Stimulated activated CD4-positive, alpha-beta T cell treated with anti-CD3 and anti-CD28 coated beads, Interleukin-15, amount 100 ng/mL, for 24 hours (primary cell): ENCODE data around the gene MZT1.
"Not testable (repeated sequence)": the region's sequence is repeated elsewhere in the genome, so short reads cannot be mapped to it uniquely, and the experiment has no call there.

Experiments
- DNase-seq: peaks from one replicate; pipeline ENCODE4 v3.0.0-alpha.2; 2020

The MZT1 gene, protein sequence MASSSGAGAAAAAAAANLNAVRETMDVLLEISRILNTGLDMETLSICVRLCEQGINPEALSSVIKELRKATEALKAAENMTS

DNA sequence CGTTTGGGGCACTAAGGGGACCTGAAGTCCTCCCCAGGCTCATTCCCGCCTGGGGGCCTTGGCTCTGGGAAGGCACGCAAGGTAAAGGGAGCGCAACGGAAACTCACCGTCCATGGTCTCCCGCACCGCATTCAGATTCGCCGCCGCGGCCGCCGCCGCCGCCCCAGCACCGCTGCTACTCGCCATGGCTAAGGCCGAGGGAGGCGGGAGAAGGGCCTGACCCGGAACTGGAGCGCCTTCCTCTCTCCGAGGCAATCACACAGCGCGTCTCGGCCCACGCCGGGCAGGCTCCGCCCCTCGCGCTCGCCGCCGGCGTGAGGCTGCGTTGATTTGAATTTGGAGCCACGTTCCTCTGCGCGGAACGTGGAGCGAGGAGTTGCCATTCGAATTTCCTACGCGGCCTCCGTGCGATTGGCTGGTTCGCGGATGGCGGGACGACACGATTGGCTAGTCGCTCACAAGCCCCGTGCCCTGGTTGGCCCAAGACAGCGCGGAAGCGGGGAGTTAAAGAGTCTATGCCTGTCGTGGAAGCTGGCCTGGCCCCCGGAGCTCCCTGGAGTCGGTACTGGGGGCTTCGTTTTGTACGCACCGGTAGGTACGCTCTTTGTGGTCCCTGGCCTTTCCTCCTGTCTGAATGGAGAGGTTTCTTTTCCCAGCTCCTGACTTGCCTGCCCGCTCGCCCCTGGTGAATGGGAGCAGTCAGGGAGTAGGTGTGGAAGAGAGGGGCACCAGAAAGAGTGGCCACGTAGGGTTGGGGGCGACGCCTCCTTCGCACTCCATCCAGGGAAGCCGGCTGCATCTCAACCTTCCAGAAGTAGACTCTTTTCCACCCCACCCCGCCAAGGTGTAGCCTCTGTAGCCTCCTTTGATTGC, at the start of gene MZT1, which contains the start of gene BORA:
Gene MZT1, minus strand, starts transcription at position 213 of the 873 bp plus-strand sequence. Its CDS starts 27 bp downstream, at position 186.
Gene BORA, plus strand, starts transcription at position 507 of the 873 bp plus-strand sequence. CDS start 1,018 bp downstream, outside the sequence.
- DNase-seq, result peak; percentile 96

DNA sequence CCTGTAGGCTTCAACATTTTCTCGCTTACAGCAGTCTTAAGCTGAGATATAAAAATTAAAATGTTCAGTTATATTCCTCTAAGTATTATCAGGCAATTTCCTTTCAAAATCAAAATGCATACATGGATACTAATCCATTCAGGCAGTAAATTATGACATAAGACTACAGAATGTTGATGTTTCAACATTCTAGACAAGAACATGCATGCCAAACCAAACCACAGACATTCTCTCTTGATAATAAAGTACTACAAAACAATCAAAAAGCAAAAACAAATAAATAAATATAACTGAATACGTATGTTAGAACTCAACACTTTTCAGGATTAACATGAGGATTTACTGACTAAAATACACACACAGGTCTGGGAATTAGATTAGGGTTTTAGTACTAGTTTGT, 46.6 kb upstream of the MZT1 start:
- no peak for DNase-seq

DNA sequence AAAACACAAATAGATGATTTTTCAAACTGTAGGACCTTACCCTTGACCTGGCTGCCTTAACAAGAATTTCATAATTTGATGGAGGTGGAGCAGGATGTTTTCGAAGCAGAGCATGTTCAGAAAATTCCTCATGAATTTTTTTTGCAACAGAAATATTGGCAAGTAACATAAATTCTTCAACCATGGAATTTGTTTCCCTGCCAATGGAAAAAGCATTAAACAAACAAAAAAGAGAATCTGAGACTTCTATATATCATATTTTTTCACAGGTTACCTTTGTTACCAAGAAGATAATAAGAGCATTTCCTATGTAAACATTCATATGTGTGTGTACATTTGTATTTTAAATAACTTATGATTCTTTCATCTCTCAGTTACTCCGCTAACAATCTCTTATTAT, 36.0 kb upstream of the MZT1 start:
- no peak for DNase-seq

DNA sequence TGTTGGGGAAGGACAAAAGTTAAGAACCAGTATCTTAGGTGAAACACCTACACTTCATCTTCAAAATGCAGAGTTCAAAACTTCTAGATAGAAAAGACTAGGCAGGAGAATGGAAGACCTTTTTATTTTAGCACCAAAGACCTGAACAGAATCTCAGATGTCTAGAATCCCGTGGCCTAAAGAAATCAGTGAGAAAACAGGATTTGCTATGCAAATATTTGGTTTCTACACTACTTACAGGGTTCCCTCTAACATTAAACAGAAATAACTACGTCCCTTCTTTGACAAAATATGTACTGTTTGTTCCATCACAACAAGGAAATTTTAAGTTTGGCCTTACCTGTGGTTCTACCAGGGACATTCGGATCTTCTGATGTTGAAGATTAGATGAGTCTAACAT, 32.8 kb upstream of the MZT1 start:
- no peak for DNase-seq

DNA sequence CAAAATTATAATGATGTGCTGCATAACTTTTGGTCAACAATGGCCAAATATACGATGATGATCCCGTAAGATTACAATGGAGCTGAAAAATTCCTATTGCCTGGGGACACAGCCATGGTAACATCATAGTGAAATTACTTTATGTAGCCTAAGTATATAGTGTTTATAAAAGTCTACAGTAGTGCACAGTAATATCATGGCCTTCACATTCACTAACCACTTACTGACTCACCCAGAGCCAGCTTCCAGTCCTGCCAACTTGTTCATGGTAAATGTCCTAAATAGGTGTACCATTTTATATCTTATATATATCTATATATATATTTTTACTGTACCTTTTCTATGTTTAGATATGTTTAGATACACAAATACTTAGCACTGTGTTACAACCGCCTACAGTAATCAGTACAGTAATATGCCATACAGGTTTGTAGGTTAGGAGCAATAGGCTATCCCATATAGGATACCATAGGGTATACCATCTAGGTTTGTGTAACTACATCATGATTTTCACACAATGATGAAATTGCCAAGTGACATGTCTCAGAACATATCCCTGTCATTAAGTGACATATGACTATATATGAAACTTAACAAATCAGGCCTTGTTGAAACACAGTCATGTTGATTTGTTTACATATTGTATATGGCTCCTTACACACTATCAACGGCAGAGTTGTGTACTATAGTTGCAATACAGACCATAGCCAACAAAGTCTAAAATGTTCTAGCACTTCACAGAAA, 30.5 kb upstream of the MZT1 start:
- no peak for DNase-seq

DNA sequence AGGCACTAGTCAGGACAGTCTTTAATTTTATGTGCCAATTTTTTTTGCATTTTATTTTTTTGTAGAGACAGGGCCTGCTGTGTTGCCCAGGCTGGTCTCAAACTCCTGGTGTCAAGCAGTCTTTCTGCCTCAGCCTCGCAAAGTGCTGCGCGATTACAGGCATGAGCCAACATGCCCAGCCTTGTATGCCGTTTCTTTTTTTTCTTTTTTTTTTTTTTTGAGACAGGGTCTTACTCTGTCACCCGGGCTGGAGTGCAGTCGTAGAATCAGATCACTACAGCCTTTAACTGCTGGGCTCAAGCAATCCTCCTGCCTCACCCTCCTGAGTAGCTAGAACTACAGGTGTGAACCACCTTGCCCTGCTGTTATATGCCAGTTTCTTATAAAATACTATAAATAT, 26.7 kb upstream of the MZT1 start:
- no peak for DNase-seq

DNA sequence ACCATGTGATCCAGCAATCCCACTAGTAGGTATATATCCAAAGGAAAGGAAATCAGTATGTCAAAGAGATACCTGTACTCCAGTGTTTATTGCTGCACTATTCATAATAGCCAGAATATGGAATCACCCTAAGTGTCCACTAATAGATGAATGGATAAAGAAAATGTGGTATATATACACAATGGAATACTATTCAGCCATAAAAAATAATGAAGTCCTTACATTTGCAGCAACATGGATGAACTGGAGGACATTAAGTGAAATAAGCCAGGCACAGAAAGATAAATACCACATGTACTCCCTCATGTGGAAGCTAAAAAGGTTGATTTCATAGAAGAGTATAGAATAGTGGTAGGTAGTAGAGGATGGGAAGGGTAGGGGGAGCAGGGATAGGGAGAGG, 23.8 kb upstream of the MZT1 start:
- no peak for DNase-seq

DNA sequence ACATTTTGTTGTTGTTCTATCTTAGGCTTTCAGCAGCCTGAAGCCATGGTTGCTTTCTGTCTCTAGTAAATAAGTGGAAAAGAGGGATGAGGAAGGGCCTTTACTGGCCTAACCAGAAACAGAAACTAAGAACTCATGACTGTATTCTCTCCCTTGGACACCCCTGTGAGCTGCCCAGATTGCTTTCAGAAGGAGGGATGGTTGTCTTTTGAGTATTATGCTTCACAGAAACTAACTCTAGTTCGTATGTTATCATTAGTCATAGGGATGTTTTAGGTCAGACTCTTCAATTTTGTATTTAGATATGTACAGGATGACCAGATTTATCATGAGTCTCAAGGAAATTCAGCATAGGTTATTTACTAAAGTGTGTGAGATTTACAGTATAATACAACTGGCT, 17.8 kb upstream of the MZT1 start:
- no peak for DNase-seq

DNA sequence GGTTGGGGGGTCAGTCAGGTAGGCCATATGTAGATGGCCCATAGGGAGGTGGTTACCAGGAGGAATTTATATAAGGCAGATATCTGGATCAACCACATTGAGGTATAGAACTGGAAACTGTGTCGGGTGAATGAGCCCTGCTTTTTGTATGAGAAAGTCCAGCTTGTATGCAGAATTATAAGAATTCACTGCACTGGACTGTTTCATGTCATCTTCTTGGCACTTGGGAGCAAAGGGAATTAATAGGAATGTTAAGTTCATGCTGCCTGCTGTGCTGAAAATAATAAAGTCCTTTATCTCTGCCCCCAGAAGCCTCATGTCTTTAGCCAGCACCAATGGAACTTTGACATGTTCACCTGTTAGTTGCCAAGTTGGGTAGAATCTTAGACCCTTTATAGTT, 12.6 kb upstream of the MZT1 start:
- no peak for DNase-seq

DNA sequence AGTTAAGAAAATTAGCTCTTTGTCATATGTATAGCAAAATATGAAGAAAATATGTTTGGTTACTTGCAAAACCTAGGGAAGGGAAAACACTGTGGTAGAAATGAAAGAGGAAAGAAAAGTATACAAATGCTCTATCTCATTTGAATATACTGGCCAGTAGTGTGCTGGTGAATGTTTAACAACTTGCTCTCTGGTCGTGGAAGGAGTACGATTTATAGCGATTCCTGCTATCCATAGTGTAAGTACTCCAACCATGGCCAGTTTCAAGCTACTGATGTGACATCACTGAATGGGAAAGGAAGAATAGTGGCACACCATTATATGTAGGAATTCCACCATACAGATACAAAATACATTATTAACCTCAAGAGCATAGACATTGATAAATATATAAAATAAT, 9.6 kb upstream of the MZT1 start:
- no peak for DNase-seq

DNA sequence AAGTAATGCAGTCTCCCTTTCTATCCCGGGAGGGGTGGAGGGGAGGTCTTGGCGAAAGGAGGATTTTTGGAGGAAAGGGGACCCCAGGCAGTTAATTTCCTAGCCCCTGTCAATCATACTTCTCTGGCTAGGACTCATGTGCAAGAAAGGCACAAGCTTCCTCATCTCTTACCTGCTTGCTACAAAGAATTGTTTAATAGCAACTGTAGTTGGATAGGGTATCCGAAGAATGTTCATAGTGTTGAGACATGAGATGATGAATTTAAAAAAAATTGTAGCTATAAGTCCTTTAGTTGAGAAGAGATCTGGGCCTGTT, 819 bp upstream of the MZT1 start:
- DNase-seq, result no peak

DNA sequence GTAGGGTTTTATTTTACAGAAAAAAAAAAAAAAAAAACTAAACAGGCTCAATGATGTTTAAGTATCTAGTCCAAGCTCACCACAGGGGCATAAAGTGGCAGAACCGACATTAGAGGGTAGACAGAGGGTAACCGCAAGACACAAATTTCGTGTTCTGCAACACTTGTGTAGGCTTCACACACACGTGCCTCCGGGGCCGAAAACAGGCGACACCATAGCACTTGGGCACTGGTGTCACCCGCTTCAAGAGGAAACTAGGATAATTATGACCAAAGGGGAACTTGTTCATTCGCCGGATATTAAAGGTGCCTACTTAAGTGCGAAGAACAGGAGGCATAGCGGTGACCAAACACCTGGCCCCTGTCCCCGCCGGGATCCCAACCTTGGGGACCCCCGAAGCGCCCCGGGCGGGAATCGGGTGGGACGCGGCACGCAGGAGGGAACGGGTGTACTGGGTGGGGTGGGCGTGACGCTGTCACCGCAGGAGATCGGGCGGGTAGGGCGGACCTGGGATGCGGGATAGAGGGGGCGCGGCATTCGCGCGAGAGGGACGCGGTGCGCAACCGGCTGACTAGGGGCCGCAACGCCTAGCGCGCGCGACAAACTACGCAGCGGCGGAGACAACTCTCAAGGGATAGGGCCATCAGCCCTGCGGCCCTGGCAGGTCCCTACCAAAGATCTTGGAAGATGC, 558 bp downstream of the MZT1 start:
- peak; percentile 70 for DNase-seq

DNA sequence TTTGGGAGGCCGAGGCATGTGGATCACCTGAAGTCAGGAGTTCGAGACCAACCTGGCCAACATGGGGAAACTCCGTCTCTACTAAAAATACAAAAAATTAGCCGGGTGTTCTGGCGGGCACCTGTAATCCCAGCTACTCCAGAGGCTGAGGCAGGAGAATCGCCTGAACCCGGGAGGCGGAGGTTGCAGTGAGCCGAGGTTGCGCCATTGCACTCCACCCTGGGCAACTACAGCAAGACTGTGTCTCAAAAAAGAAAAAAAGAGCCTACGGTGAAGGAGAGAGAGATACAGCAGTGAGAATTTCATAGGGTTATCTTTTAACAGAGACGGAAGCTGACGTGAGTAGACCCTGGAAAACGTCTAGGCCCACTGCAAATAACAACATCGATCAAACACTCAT, 1.2 kb downstream of the MZT1 start:
- DNase-seq, result not testable (repeated sequence)

DNA sequence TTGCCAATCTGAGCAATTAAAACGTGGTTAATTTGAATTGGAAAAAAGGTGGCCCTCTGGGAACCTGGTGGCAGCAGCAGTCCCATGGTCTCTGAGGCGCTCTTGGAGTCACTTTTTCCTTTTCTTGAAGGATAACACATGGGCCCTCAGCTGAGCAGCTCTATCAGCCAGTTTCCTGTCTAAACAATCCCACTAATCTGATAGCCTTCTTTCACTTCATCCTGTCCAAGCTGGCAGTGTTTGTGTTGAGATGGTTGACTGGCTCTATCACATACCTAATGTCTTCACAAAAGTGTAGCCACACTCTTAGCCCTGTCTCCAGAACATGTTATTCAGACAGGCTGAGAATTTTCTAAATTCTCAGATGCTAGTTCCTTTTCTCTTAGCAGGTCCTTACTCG, 10.7 kb downstream of the MZT1 start:
- DNase-seq, result no peak

DNA sequence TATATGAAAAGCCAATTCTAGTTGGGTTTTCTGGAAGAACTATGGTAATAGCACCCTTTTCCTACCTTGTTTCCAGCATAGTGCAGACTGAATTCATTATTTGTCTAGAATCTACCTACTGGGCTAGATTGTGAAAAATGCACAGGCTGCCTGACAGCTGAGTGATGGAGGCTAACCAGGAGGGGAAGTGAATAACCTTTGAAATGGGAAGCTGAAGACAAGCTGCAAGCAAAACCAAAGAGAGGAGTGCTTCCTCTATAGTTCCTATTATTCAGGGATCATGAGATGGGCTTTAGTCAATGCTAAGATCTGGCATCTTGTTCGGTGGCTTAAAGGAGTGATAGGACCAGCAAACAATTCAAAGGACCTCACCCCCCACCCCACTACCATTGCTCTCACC, 26.9 kb downstream of the MZT1 start:
- DNase-seq, result no peak

DNA sequence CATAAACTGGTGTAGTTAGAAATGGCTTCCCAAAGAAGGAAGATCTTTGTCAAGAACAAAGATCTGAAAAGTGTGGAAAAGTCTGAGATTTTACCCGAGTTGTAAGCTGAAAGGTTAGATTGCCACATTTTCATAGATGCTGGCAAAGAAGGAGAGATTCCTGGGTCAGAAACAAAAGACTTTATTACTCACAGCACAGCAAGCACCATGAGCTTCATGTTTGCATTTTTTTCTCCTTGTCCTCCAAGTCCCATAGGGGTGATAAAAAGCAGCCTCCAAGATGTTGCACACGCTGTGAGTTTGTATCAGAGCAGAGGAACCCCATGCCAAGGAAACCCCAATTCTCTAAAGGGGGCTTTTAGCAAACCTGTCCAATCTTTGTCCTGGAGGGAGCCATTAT, 29.3 kb downstream of the MZT1 start:
- no peak for DNase-seq

DNA sequence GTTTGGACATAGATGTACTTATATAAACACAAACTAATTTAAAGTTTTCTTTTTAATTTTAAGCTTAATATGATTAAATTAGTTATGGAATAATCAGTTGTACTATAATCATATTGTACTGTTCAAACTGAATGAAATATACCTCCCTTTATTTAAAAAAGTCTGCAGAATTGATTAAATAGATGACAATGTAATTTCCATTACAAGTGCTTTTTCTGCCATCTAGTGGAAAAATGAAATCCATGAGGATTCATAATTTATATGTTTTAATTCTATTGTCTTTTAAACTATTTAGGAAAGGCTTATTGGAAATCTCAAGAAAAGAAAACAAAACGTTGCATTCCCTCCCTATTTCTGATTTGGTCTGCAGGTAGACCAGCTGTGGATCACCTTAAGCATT, 30.9 kb downstream of the MZT1 start:
- DNase-seq, result no peak

DNA sequence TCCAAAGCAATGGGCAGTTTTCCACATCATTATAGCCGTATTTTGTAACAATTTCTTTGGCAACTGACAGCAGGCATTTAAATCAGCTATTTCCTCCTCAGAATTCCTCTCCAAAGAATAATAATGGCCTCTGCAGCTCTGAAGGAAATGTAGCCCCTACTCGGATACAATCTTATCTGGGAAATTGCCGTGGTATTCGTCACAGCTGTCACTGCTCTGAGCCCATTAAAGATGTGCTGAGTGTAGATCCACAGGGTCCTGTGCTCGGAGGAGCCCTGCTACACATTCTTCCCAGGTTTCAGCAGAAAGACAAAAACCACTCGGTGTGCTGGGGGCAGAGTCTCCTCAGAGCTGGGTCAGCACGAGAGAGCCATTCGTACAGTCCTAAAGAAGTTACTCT, 33.1 kb downstream of the MZT1 start:
- DNase-seq, result no peak

DNA sequence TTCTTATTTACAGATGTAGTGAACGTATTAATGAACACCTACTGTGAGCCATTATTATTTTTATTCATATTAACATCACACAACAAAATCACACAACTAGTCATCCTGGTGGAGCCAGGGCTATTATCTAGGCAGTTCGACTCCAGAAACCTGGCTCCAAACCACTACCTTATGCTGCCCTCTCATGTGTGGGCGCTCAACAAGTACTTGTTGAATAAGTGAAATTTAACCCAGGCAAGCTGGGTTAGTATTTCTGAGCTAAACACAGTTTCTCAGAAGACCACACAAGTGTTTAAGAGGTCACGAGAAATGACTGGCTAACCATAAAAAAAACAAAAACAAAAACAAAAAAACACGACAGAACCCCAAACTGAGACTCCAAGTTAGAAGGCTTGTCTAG, 33.6 kb downstream of the MZT1 start:
- no peak for DNase-seq

DNA sequence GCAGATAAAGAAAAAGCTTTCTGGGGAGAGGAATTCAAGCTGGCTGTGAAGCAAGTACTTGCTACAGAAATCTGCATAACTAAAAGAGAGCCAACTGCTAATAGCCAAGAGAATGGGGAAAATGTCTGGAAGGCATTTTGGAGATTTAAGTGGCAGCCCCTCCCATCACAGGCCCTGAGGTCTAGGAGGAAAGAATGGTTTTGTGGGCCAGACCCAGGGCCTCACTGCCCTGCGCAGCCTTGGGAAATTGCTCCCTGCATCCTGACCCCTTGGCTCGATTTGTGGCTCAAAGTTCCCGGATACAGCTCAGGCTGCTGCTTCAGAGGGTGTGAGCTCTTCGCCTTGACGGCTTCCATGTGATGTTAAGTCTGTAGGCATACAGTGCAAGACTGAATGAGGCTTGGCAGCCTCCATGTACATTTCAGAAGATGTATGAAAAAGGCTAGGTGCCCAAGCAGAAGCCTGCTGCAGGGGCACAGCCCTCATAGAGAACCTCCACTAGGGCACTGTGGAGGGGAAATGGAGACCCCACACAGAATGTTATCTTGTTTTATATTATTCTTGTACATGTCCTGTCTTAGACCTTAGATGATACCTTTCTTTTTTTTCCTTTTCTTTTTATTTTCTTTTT, 34.4 kb downstream of the MZT1 start:
- no peak for DNase-seq

DNA sequence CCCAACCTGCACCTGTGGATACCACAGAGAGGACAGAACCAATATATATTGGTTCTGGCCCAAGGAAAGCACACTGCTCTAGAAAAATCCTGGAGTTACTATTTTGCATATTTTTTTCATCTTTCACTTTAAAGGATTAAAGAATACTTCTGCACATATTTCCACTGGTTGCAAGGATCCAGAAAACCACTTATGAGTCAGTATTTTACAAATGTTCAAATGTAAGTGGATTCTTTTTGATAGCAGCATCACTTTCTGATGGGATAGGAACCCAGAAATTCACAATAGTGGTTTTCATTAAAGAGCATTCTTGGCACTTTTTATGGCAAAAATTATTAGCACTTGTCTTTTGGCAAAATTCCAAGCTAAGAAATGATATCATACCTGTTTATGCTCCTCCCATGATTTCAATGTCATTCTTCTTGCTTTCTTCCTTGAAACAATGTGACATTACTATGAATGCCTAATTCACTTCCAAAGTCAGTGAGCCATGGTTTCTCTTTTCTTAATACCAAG, 38.2 kb downstream of the MZT1 start:
- no peak for DNase-seq

DNA sequence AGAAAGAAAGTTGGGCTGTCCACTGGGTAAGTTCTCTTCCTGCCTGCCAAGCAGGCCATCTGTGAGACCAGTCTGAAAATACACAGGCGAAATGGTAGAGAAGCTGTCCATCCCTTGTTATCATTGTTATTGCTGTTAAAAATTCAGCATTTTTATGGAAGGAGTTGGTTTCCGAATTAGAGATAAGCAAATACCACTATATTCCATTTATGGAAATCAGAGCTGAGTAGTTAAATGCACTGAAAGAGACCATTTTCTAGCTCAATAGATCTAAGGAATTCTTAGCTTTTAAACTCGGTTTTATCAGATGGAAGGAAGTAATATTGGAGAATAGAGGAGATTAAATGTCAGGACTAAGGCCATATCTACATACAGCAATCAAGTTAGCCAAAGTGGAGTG, 40.7 kb downstream of the MZT1 start:
- no peak for DNase-seq

DNA sequence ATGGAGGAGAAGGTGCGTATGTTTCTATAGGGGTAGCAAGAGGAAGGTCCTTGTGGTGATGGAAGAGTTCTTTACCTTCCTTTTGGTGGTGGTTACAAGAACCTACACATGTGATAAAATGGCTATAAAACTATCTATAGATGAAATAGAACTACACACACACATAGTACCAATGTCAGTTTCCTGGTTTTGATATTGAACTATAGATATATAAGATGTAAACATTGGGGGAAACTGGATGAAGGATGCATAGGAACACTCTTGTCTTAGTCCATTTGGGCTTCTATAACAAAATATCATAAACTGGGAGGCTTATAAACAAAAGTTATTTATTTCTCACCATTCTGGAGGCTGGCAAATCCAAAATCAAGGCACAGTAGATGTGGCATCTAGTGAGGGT, 47.1 kb downstream of the MZT1 start:
- no peak for DNase-seq
